Neuronal stem cell (in vitro differentiated cells): ENCODE measurements around the gene C13orf46.
A peak's percentile ranks its signal among the peaks of the same experiment; 100 is the strongest.

ENCODE experiments used
- DNase-seq: peaks from one replicate; pipeline ENCODE4 v3.0.0-alpha.2; 2013; ENCODE audit warnings: low spot score
- H2AFZ ChIP-seq: one replicate; pipeline ENCODE4 v1.6.1; 2013; ENCODE audit warnings: mild to moderate bottlenecking, low read length, inconsistent platforms
- H2AK5ac ChIP-seq: 2 replicates; pipeline ENCODE4 v1.6.1; 2013; ENCODE audit warnings: low read depth, mild to moderate bottlenecking, inconsistent platforms, low read length, moderate library complexity, mixed read lengths
- H2BK120ac ChIP-seq: 2 replicates; pipeline ENCODE4 v1.6.1; 2013; ENCODE audit warnings: low read depth, mild to moderate bottlenecking, inconsistent platforms, low read length, moderate library complexity, mixed read lengths
- H2BK12ac ChIP-seq: one replicate; pipeline ENCODE4 v1.6.1; 2013; ENCODE audit warnings: low read length, inconsistent platforms
- H2BK15ac ChIP-seq: 2 replicates; pipeline ENCODE4 v1.6.1; 2013; ENCODE audit warnings: mild to moderate bottlenecking, low read length, inconsistent platforms, mixed read lengths
- H2BK5ac ChIP-seq: one replicate; pipeline ENCODE4 v1.6.1; 2013; ENCODE audit warnings: inconsistent platforms, mild to moderate bottlenecking, low read length, moderate library complexity
- H3K14ac ChIP-seq: one replicate; pipeline ENCODE4 v1.6.1; 2013; ENCODE audit warnings: low read length, inconsistent platforms
- H3K18ac ChIP-seq: 2 replicates; pipeline ENCODE4 v1.6.1; 2013; ENCODE audit warnings: low read length, inconsistent platforms
- H3K23ac ChIP-seq: 2 replicates; pipeline ENCODE4 v1.6.1; 2013; ENCODE audit warnings: low read depth, mild to moderate bottlenecking, mixed read lengths, low read length, inconsistent platforms; ENCODE audit not compliant: poor library complexity
- H3K27ac ChIP-seq: replicated peaks from 3 replicates; pipeline ENCODE4 v1.5.1; 2013; ENCODE audit warnings: low read length, inconsistent platforms
- H3K27me3 ChIP-seq, 3 experiments: 2 replicates each; pipeline ENCODE4 v1.6.1; 2013; ENCODE audit warnings: low read length in 3 of 3, mild to moderate bottlenecking in 2 of 3, inconsistent platforms in 1 of 3, low read depth in 1 of 3, mixed read lengths in 1 of 3, moderate library complexity in 1 of 3; ENCODE audit not compliant: control insufficient read depth in 3 of 3, insufficient read depth in 3 of 3
- H3K36me3 ChIP-seq, 2 donors: replicated peaks in 1 of 2; 2 replicates each; pipeline ENCODE4 v1.6.1; 2013; ENCODE audit warnings: low read length in 2 of 2; ENCODE audit not compliant: control insufficient read depth in 2 of 2, insufficient read depth in 2 of 2
- H3K4ac ChIP-seq: 2 replicates; pipeline ENCODE4 v1.6.1; 2013; ENCODE audit warnings: inconsistent platforms, mild to moderate bottlenecking, low read length, moderate library complexity
- H3K4me1 ChIP-seq, 2 donors: 1 replicate in 1 of 2; 2 replicates in 1 of 2; pipeline ENCODE4 v1.6.1; 2013; ENCODE audit warnings: low read length in 2 of 2, low read depth in 1 of 2; ENCODE audit not compliant: control insufficient read depth in 2 of 2, insufficient read depth in 1 of 2
- H3K4me2 ChIP-seq: one replicate; pipeline ENCODE4 v1.6.1; 2013; ENCODE audit warnings: mild to moderate bottlenecking, low read length, inconsistent platforms; ENCODE audit not compliant: insufficient read depth, poor library complexity, severe bottlenecking
- H3K4me3 ChIP-seq, 2 donors: 2 replicates each; pipeline ENCODE4 v1.5.1; 2013; ENCODE audit warnings: low read length in 2 of 2, mild to moderate bottlenecking in 2 of 2, inconsistent platforms in 1 of 2, moderate library complexity in 1 of 2
- H3K79me1 ChIP-seq: one replicate; pipeline ENCODE4 v1.6.1; 2013; ENCODE audit warnings: low read depth, mild to moderate bottlenecking, inconsistent platforms, low read length, moderate library complexity
- H3K9ac ChIP-seq: one replicate; pipeline ENCODE4 v1.6.1; 2013; ENCODE audit warnings: mild to moderate bottlenecking, low read depth, low read length, inconsistent platforms; ENCODE audit not compliant: poor library complexity
- H3K9me3 ChIP-seq, 2 donors: replicated peaks in 1 of 2; 2 replicates each; pipeline versions ENCODE3 to v1.6.1; 2013; ENCODE audit warnings: low read length in 2 of 2, mild to moderate bottlenecking in 2 of 2, inconsistent platforms in 1 of 2, low read depth in 1 of 2, mixed read lengths in 1 of 2, moderate library complexity in 1 of 2; ENCODE audit not compliant: control insufficient read depth in 2 of 2, insufficient read depth in 1 of 2
- H4K8ac ChIP-seq: one replicate; pipeline ENCODE4 v1.6.1; 2013; ENCODE audit warnings: low read depth, mild to moderate bottlenecking, inconsistent platforms, low read length, moderate library complexity
- H4K91ac ChIP-seq: one replicate; pipeline ENCODE4 v1.6.1; 2013; ENCODE audit warnings: low read length, low read depth, mild to moderate bottlenecking, inconsistent platforms; ENCODE audit not compliant: poor library complexity
- WGBS, 2 donors: extraction: QIAGEN DNeasy Blood & Tissue Kit; methylation state at CpG; one replicate each; pipeline ENCODE4 v1.1.7; 2013; ENCODE audit warnings: missing lambda C conversion rate in 2 of 2, mixed read lengths in 1 of 2; ENCODE audit not compliant: insufficient read length in 2 of 2, insufficient replicate concordance in 1 of 2; ENCODE audit errors: extremely low coverage in 2 of 2; 5-methylcytosine and 5-hydroxymethylcytosine counted together

Gene C13orf46

DNA sequence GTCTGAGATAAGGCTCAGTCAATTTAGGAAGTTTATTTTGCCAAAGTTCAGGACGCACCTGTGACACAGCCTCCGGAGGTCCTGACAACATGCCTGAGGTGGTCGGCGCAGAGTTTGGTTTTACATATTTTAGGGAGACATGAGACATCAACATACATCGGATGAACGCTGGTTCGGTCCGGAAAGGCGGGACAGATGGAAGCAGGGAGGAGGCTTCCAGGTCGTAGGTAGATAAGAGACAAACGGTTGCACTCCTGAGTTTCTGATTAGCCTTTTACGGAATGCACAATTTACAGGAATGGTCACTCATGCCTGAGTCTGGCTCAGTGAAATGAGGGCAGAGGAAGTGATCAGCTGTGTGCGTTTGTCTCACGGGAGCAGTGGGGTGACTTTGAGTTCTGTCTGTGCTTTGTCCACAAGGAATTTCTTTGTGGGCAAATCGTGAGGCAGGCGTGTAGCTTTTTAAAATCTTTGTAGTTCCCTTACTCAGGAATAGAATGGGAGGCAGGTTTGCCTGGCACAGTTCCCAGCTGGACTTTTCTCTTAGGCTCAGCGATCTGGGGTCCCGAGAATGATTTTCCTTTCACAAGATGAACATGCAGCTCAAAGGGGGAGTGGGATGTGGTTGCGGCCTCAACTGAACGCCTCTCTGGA is 36.2 kb downstream of the C13orf46 start:
- H3K4ac ChIP-seq: no peak overlapping the region
- no peaks in the 10 kb centered on the region for H3K36me3 ChIP-seq
- H3K4me3 ChIP-seq: no peak overlapping the region
- H2BK12ac ChIP-seq: no peak overlapping the region
- no peak overlapping the region for H3K4me2 ChIP-seq
- H3K14ac ChIP-seq: no peak overlapping the region
- H3K27ac ChIP-seq: no peak overlapping the region
- peak overlapping the region; percentile 34 for H3K9ac ChIP-seq
- no peak overlapping the region for H4K8ac ChIP-seq
- H2BK120ac ChIP-seq: no peak overlapping the region
- no peak overlapping the region for H2BK5ac ChIP-seq
- H2BK15ac ChIP-seq: no peak overlapping the region
- H3K9me3 ChIP-seq: no peaks in the 10 kb centered on the region
- no peak overlapping the region for H4K91ac ChIP-seq
- no peak overlapping the region for H3K18ac ChIP-seq
- no peak overlapping the region for H3K23ac ChIP-seq
- H3K27me3 ChIP-seq: no peaks in the 10 kb centered on the region
- H3K4me1 ChIP-seq: peaks cover 6 to 25% of the 10 kb centered on the region in 2 donors
- DNase-seq: no peak
- H3K79me1 ChIP-seq: no peaks in the 10 kb centered on the region
- peak overlapping the region; percentile 30 for H2AFZ ChIP-seq
- no CpG with 5 or more reads among the region's 20 CpGs for WGBS, 2 donors
- H2AK5ac ChIP-seq: no peak overlapping the region

GRCh38 chr13:113937073-113937472 is 36.8 kb downstream of the C13orf46 start:
- Histone ChIP-seq H2BK15ac (no peak overlapping the region), H2BK5ac (no peak overlapping the region), H3K79me1 (peaks cover 2% of the 10 kb centered on the region), H3K4ac (no peak overlapping the region), H2AFZ (no peak overlapping the region), H3K4me3 (no peak overlapping the region), H3K27me3 (no peaks in the 10 kb centered on the region), H4K91ac (no peak overlapping the region), H3K14ac (no peak overlapping the region), H2BK12ac (no peak overlapping the region), H3K4me2 (no peak overlapping the region), H3K9me3 (peaks cover 0 to under 1% of the 10 kb centered on the region in 2 donors), H3K9ac (no peak overlapping the region), H3K36me3 (no peaks in the 10 kb centered on the region), H3K4me1 (peaks cover 6 to 25% of the 10 kb centered on the region in 2 donors), H3K23ac (no peak overlapping the region), H3K27ac (no peak overlapping the region), H4K8ac (no peak overlapping the region), H2BK120ac (no peak overlapping the region), H3K18ac (no peak overlapping the region), H2AK5ac (no peak overlapping the region)
- no CpG with 5 or more reads among the region's 12 CpGs for WGBS, 2 donors
- no peak for DNase-seq

DNA sequence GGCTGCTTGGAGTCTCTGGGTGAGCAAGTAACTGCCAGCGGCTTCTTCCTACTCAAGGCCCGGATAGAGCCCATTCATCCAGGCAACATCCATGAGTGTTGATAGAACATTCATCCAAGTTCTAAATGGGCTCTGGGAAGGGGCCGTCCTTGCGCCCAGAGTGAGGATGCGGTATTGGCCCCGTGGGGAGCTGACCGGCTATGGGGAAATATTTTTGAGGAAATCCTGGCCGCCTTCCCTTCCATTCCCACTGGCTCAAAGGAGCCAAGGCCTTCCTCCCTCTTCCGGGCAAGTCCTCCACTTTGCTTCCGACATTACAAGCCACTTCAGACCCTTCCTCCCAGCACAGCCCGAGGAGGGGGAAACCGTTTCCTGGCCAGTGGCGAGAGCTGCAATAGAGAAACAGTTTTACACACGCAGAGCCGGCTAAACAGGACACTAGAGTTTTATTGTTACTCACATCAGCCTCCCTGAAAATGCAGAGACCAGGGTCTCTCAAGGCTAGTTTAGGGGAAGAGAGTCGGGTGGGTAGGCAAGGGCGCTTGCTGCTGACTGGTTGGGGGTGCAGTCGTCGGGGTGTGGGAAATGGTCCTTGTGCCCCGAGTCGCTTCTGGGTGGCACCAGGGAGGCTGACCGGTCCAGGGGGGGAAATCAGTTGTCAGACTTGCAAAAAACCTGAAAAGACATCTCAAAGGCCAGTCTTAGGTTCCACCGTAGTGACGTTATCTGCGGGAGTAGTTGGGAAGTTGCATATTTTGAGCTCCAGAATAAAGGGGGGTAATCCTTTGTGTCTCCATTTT is 37.5 kb downstream of the C13orf46 start:
- H3K27ac ChIP-seq: no peak overlapping the region
- DNase-seq: no peak
- peaks cover 2% of the 10 kb centered on the region in 2 donors for H3K9me3 ChIP-seq
- H3K14ac ChIP-seq: no peak overlapping the region
- H2BK12ac ChIP-seq: no peak overlapping the region
- H3K36me3 ChIP-seq: no peaks in the 10 kb centered on the region
- no peak overlapping the region for H4K8ac ChIP-seq
- no peak overlapping the region for H3K23ac ChIP-seq
- H2BK120ac ChIP-seq: no peak overlapping the region
- H3K4me3 ChIP-seq: no peak overlapping the region
- H3K4me1 ChIP-seq: peaks cover 6 to 25% of the 10 kb centered on the region in 2 donors
- peak overlapping the region; percentile 88 for H2AFZ ChIP-seq
- no peak overlapping the region for H3K4ac ChIP-seq
- no peak overlapping the region for H2BK15ac ChIP-seq
- no peak overlapping the region for H2BK5ac ChIP-seq
- peak overlapping the region; percentile 3 for H3K18ac ChIP-seq
- H2AK5ac ChIP-seq: peak overlapping the region; percentile 12
- no peaks in the 10 kb centered on the region for H3K27me3 ChIP-seq
- WGBS, 2 donors: no CpG with 5 or more reads among the region's 25 CpGs
- no peak overlapping the region for H3K4me2 ChIP-seq
- H4K91ac ChIP-seq: no peak overlapping the region
- H3K9ac ChIP-seq: no peak overlapping the region
- peaks cover 2% of the 10 kb centered on the region for H3K79me1 ChIP-seq
